Liver (tissue), 9 donors: ENCODE measurements around the gene ZNF772. TPM values are rescaled to one million over a fixed set of nuclear protein-coding genes. Genes with fewer than 3 reads are reported as not detected.

Experiments
- DNase-seq: peaks from one replicate; pipeline ENCODE4 v3.0.0-alpha.2; 2017; ENCODE audit warnings: low spot score
- H3K27ac ChIP-seq, 2 donors: one replicate each; pipeline ENCODE4 v1.7.0; 2013; ENCODE audit warnings: inconsistent platforms in 2 of 2, low read length in 2 of 2, control low read depth in 1 of 2, low read depth in 1 of 2, mild to moderate bottlenecking in 1 of 2
- H3K27me3 ChIP-seq, 4 donors: one replicate each; pipeline versions ENCODE4 v1.6.1 to v1.7.0; 2013; ENCODE audit warnings: low read length in 3 of 4, inconsistent platforms in 1 of 4, mild to moderate bottlenecking in 1 of 4, moderate library complexity in 1 of 4; ENCODE audit not compliant: control insufficient read depth in 4 of 4, insufficient read depth in 4 of 4
- H3K36me3 ChIP-seq, 4 donors: one replicate each; pipeline versions ENCODE4 v1.6.1 to v1.7.0; 2013; ENCODE audit warnings: low read length in 3 of 4, mild to moderate bottlenecking in 3 of 4, low read depth in 1 of 4, moderate library complexity in 1 of 4; ENCODE audit not compliant: control insufficient read depth in 4 of 4, insufficient read depth in 3 of 4
- H3K4me1 ChIP-seq, 4 donors: one replicate each; pipeline versions ENCODE4 v1.6.1 to v1.7.0; 2013; ENCODE audit warnings: low read length in 3 of 4, mild to moderate bottlenecking in 3 of 4, moderate library complexity in 1 of 4; ENCODE audit not compliant: control insufficient read depth in 4 of 4, insufficient read depth in 4 of 4
- H3K4me3 ChIP-seq, 3 donors: one replicate each; pipeline versions ENCODE4 v1.6.1 to v1.7.0; 2013; ENCODE audit warnings: low read length in 3 of 3, control low read depth in 1 of 3, low read depth in 1 of 3, mild to moderate bottlenecking in 1 of 3
- H3K9ac ChIP-seq, 2 donors: one replicate each; pipeline ENCODE4 v1.7.0; 2013; ENCODE audit warnings: low read length in 2 of 2, mild to moderate bottlenecking in 2 of 2, moderate library complexity in 2 of 2, control low read depth in 1 of 2, low read depth in 1 of 2
- H3K9me3 ChIP-seq, 4 donors: one replicate each; pipeline versions ENCODE4 v1.6.1 to v1.7.0; 2013; ENCODE audit warnings: low read length in 3 of 4; ENCODE audit not compliant: control insufficient read depth in 4 of 4
- ATF3 ChIP-seq: IDR thresholded peaks from 2 replicates; pipeline ENCODE4 v1.6.1; 2016; ENCODE audit warnings: antibody characterized with exemption
- CTCF ChIP-seq: fragments of 150-350 bp; IDR thresholded peaks from 2 replicates; pipeline ENCODE4 v1.5.1; 2017; ENCODE audit warnings: improper control_type of control experiment, low read depth, low read length; ENCODE audit not compliant: missing input control
- EGR1 ChIP-seq, 2 donors: IDR thresholded peaks; 2 replicates each; pipeline ENCODE4 v1.6.1; 2016 to 2018; ENCODE audit warnings: antibody characterized with exemption in 2 of 2, low read depth in 2 of 2
- GABPA ChIP-seq, 2 donors: IDR thresholded peaks in 1 of 2; conservative IDR thresholded peaks in 1 of 2; 2 replicates each; pipeline ENCODE4 v1.6.1; 2016; ENCODE audit warnings: antibody characterized with exemption in 2 of 2, mild to moderate bottlenecking in 1 of 2, moderate library complexity in 1 of 2
- HNF4A ChIP-seq, 2 donors: conservative IDR thresholded peaks; 2 replicates each; pipeline ENCODE4 v1.6.1; 2016; ENCODE audit warnings: antibody characterized with exemption in 2 of 2, mild to moderate bottlenecking in 2 of 2
- HNF4G ChIP-seq: IDR thresholded peaks from 2 replicates; pipeline ENCODE4 v1.6.1; 2016; ENCODE audit warnings: antibody characterized with exemption
- JUND ChIP-seq, 2 donors: IDR thresholded peaks; 2 replicates each; pipeline ENCODE4 v1.6.1; 2016; ENCODE audit warnings: antibody characterized with exemption in 2 of 2
- MAX ChIP-seq: IDR thresholded peaks from 2 replicates; pipeline ENCODE4 v1.6.1; 2016; ENCODE audit warnings: antibody characterized with exemption
- RAD21 ChIP-seq, 2 donors: IDR thresholded peaks; 2 replicates each; pipeline ENCODE4 v1.6.1; 2016; ENCODE audit warnings: antibody characterized with exemption in 2 of 2, mild to moderate bottlenecking in 2 of 2
- REST ChIP-seq: IDR thresholded peaks from 2 replicates; pipeline ENCODE4 v1.6.1; 2016; ENCODE audit warnings: antibody characterized with exemption, mild to moderate bottlenecking
- RXRA ChIP-seq, 2 donors: IDR thresholded peaks; 2 replicates each; pipeline ENCODE4 v1.6.1; 2017 to 2018; ENCODE audit warnings: antibody characterized with exemption in 2 of 2, mild to moderate bottlenecking in 1 of 2
- SP1 ChIP-seq: IDR thresholded peaks from 2 replicates; pipeline ENCODE4 v1.6.1; 2018; ENCODE audit warnings: antibody characterized with exemption, mild to moderate bottlenecking
- YY1 ChIP-seq: IDR thresholded peaks from 2 replicates; pipeline ENCODE4 v1.6.1; 2016; ENCODE audit warnings: antibody characterized with exemption, mild to moderate bottlenecking
- ZBTB33 ChIP-seq: IDR thresholded peaks from 2 replicates; pipeline ENCODE4 v1.6.1; 2016; ENCODE audit warnings: antibody characterized with exemption
- WGBS: extraction: QIAGEN DNeasy Blood & Tissue Kit; methylation state at CpG from one replicate; pipeline ENCODE4 v1.1.7; 2013; 5-methylcytosine and 5-hydroxymethylcytosine counted together
- polyA plus RNA-seq, 2 donors: library from polyadenylated mRNA; stranded (reverse) in 1 of 2; unstranded in 1 of 2; fragments of 200-250 nt in 1 of 2; fragments of >200 nt in 1 of 2; fragmentation: Nextera tagmentation in 1 of 2; extraction: Ambion mirVana in 1 of 2; gene quantifications; one replicate each; pipeline versions ENCODE4 v1.2.1 to v1.2.3, GENCODE V29; 2013 to 2015
- total RNA-seq, 2 donors: library from RNA; depleted of rRNA; stranded (reverse); fragments of >200 nt; gene quantifications; one replicate each; pipeline ENCODE4 v1.2.3, GENCODE V29; 2014
- donor health status: healthy.
- donor health status: healthy.
- donor health status: healthy.
- donor health status: healthy.
- donor health status: healthy.

Gene ZNF772
- total and polyA plus RNA-seq, 4 donors: 0.81 to 11.1 (median 3.5) TPM

- Histone ChIP-seq H3K27me3 (no peaks in the 10 kb centered on the region), H3K9ac (no peak overlapping the region), H3K4me1 (no peaks in the 10 kb centered on the region), H3K9me3 (peaks cover 26 to 66% (median 35%) of the 10 kb centered on the region in 4 donors), H3K27ac (no peak overlapping the region), H3K4me3 (peak overlapping the region in 2 of 3 donors; percentile 30 to 78), H3K36me3 (peaks cover 0 to 26% (median 14%) of the 10 kb centered on the region in 4 donors)
- no peak for DNase-seq
- TF ChIP-seq HNF4A (conservative IDR thresholded peaks at IDR 0.05) (no peak), RXRA (IDR thresholded peaks at IDR 0.05) (no peak), HNF4G (no peak), ZBTB33 (no peak), YY1 (no peak), REST (no peak), JUND (IDR thresholded peaks at IDR 0.05) (no peak), ATF3 (no peak), GABPA (IDR thresholded peaks at IDR 0.05 in 1 of 2, conservative IDR thresholded peaks at IDR 0.05 in 1 of 2) (no peak), EGR1 (IDR thresholded peaks at IDR 0.05; ENCODE audit: low read depth in 2 of 2) (no peak), RAD21 (IDR thresholded peaks at IDR 0.05) (peak in 1 of 2 donors; percentile 39), SP1 (no peak), CTCF (peak; percentile 6)
- 77% methylated on average over 5 of the region's 5 CpGs for WGBS
Measured at GRCh38 chr19:57465680-57466381, 11.5 kb downstream of the ZNF772 start.

GRCh38 chr19:57452307-57452706 lies 25.1 kb downstream of the ZNF772 start:
- Histone ChIP-seq H3K4me1 (no peaks in the 10 kb centered on the region), H3K9me3 (peaks cover 16 to 54% (median 29%) of the 10 kb centered on the region in 4 donors), H3K27me3 (no peaks in the 10 kb centered on the region), H3K36me3 (peaks cover 0 to 23% (median 3%) of the 10 kb centered on the region in 4 donors), H3K4me3 (peak overlapping the region in 2 of 3 donors; percentile 14 to 43), H3K27ac (no peak overlapping the region), H3K9ac (no peak overlapping the region)
- no peak for DNase-seq
- 96% methylated on average over 3 of the region's 3 CpGs for WGBS
- TF ChIP-seq GABPA (IDR thresholded peaks at IDR 0.05 in 1 of 2, conservative IDR thresholded peaks at IDR 0.05 in 1 of 2) (no peak), SP1 (no peak), CTCF (no peak), ATF3 (no peak), ZBTB33 (no peak), MAX (no peak), EGR1 (IDR thresholded peaks at IDR 0.05; ENCODE audit: low read depth in 2 of 2) (no peak)
